GM12801 (cell line): Measurements from ENCODE around the gene AKT3.

Experiments used
- TF ChIP-seq, protein P1 (sequence below): IDR thresholded peaks from one replicate; pipeline ENCODE4 v1.5.1; 2011; ENCODE audit warnings: control low read depth; ENCODE audit not compliant: insufficient read length; ENCODE audit errors: extremely low read depth

AKT3 gene

DNA sequence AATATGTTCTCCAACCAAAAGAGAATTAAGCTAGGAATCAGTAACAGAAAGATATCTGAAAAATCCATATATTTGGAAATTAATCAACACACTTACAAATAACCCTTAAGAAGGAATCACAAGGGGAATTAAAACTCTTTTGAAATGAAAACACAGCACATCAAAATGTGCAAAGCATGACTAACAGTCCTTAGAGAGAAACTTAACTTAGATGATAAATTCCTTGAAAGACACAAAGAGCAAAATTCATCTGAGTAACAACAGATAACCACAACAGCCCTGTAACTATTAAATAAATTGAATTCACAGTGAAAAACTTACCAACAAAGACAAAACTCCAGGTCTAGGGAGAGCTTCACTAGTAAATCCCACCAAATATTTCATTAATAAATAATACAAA, 310.4 kb downstream of the AKT3 start:
- TF ChIP-seq, protein P1, sequence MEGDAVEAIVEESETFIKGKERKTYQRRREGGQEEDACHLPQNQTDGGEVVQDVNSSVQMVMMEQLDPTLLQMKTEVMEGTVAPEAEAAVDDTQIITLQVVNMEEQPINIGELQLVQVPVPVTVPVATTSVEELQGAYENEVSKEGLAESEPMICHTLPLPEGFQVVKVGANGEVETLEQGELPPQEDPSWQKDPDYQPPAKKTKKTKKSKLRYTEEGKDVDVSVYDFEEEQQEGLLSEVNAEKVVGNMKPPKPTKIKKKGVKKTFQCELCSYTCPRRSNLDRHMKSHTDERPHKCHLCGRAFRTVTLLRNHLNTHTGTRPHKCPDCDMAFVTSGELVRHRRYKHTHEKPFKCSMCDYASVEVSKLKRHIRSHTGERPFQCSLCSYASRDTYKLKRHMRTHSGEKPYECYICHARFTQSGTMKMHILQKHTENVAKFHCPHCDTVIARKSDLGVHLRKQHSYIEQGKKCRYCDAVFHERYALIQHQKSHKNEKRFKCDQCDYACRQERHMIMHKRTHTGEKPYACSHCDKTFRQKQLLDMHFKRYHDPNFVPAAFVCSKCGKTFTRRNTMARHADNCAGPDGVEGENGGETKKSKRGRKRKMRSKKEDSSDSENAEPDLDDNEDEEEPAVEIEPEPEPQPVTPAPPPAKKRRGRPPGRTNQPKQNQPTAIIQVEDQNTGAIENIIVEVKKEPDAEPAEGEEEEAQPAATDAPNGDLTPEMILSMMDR, result no peak

DNA sequence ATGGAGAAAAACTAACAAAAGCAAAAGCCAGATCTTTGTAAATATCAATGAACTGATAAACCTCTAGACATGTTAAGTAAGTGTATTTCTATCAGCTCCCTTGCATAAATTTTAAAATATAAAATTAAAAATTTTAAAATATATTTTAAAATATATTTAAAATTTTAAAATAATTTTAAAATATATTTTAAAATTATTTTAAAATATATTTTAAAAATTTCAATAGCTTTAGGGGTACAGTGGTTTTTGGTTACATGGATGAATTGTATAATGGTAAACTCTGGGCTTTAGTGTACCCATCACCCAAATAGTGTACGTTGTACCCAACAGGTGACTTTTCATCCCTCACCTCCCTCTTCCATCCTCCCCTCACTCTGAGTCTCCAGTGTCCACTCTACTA, 315.0 kb downstream of the AKT3 start:
- TF ChIP-seq, protein P1, result no peak

DNA sequence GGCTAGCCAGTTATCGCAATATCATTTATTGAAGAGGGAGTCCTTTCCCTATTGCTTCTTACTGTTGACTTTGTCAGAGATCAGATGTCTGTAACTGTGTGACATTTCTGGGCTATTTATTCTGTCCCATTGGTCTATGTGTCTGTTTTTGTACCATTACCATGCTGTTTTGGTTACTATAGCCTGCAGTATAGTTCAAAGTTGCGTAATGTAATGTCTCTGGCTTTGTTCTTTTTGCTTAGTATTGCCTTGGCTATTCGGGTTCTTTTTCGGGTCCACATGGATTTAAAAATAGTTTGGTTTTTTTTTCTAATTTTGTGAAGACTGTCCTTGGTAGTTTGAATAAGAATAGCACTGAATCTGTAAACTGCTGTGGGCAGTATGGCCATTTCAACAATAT, 320.5 kb downstream of the AKT3 start:
- TF ChIP-seq, protein P1, result no peak

DNA sequence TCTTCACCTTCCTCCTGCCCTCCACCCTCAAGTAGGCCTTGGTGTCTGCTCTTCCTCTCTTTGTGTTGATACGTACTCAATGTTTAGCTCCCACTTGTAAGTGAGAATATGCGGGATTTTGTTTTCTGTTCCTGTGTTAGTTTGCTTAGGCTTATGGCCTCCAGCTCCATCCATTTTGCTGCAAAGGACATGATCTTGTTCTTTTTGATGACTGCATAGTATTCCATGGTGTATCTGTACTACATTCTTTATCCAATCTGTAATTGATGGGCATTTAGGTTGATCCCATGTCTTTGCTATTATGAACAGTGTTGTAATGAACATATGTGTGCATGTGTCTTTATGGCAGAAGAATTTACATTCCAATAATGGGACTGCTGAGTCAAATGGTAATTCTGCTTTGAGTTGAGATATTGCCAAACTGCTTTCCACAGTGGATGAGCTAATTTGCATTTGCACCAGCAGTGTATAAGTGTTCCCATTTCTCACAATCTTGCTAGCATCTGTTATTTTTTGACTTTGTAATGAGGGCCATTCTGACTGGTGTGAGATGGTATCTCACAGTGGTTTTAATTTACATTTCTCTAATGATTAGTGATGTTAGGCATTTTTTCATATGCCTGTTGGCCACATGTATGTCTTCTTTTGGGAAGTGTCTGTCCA, 321.5 kb downstream of the AKT3 start:
- TF ChIP-seq, protein P1, result no peak

DNA sequence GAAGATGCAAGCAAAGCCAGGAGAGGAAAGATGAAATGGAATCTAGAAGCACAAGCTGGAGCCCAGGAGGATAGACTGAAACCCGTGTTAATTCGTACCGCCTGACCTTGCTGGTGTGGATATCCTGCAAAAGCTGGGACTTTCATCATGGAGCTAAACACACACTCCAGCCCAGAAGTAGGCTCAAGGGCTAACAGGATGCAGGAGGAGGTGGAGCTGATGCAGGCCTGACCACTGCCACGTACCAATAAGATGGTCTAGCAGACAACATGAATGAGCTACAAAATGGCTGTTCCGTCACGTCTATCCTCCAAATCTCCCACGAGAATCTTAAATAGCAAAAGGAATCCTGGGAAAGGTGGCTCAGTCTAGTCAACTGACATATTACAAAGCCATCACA, 323.9 kb downstream of the AKT3 start:
- TF ChIP-seq, protein P1, result no peak

DNA sequence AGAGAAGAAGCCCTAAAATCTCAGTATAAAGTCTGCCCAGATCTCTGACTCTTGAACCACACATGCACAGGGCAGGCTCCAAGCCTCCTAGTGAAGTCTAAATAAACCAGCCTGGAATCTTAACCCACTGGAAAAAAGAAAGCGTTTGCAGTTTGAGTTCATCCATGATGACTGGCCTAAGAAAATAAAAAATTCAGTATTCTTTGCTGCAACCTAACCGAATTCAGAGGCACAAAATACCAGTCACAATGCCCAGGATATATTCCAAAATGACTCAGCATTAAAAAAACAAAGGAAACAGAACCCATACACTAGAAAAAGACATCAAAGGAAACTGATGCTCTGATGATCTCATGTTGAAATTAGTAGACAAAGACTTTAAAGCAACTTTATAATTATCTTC, 325.0 kb downstream of the AKT3 start:
- TF ChIP-seq, protein P1, result no peak

DNA sequence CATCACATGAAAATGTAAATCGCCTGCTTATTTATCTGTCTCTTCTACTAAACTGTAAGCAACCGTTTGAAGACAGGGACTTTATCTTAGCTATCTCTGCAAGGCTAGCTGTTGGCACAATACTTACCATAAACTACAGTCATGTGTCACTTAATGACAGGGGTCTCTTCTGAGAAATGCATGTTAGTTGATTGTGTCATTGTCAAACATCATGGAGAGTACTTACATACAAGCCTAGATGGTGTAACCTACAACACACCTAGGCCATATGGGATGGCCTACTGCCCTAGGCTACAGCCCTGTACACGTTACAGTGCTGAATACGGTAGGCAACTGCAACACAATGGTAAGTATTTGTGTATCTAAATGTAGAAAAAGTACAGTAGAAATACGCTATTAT, 326.3 kb downstream of the AKT3 start:
- TF ChIP-seq, protein P1, result no peak
